GM23248 (cell line): ENCODE results near the gene EFCAB5. TPM values are rescaled to one million over a fixed set of nuclear protein-coding genes. Genes with fewer than 3 reads are reported as not detected.
"Not testable (repeated sequence)": the region's sequence is repeated elsewhere in the genome, so short reads cannot be mapped to it uniquely, and the experiment has no call there.

Source experiments
- DNase-seq: peaks from one replicate; pipeline ENCODE4 v3.0.0-alpha.2; 2015
- H2AFZ ChIP-seq: fragments of 200-600 bp; sonication (generic); 2 replicates; pipeline ENCODE4 v1.6.1; 2016; ENCODE audit warnings: antibody characterized with exemption
- H3F3A ChIP-seq: fragments of 200-600 bp; sonication (generic); 2 replicates; pipeline ENCODE4 v1.6.1; 2016; ENCODE audit warnings: mild to moderate bottlenecking, antibody characterized with exemption, mixed run types; ENCODE audit not compliant: insufficient read depth
- H3K27ac ChIP-seq: fragments of 200-600 bp; sonication (generic); 2 replicates; pipeline ENCODE4 v1.5.1; 2016; ENCODE audit warnings: mild to moderate bottlenecking
- H3K27me3 ChIP-seq: fragments of 200-600 bp; sonication (generic); replicated peaks from 2 replicates; pipeline ENCODE4 v1.6.1; 2016; ENCODE audit warnings: mild to moderate bottlenecking; ENCODE audit not compliant: insufficient read depth
- H3K36me3 ChIP-seq: fragments of 200-600 bp; sonication (generic); 2 replicates; pipeline ENCODE4 v1.6.1; 2016; ENCODE audit warnings: low read depth, mild to moderate bottlenecking
- H3K4me1 ChIP-seq: fragments of 200-600 bp; sonication (generic); 2 replicates; pipeline ENCODE4 v1.6.1; 2016; ENCODE audit warnings: mild to moderate bottlenecking; ENCODE audit not compliant: insufficient read depth
- H3K4me2 ChIP-seq: fragments of 200-600 bp; sonication (generic); one replicate; pipeline ENCODE4 v1.6.1; 2016; ENCODE audit warnings: mild to moderate bottlenecking; ENCODE audit not compliant: unreplicated experiment
- H3K4me3 ChIP-seq: fragments of 200-600 bp; sonication (generic); 2 replicates; pipeline ENCODE4 v1.5.1; 2016; ENCODE audit warnings: mild to moderate bottlenecking
- H3K79me2 ChIP-seq: fragments of 200-600 bp; sonication (generic); 2 replicates; pipeline ENCODE4 v1.6.1; 2016; ENCODE audit warnings: mild to moderate bottlenecking; ENCODE audit not compliant: insufficient read depth
- H3K9ac ChIP-seq: fragments of 200-600 bp; sonication (generic); 2 replicates; pipeline ENCODE4 v1.6.1; 2016; ENCODE audit warnings: mild to moderate bottlenecking
- H3K9me2 ChIP-seq: fragments of 200-600 bp; sonication (generic); 2 replicates; pipeline ENCODE4 v1.6.1; 2016; ENCODE audit warnings: mixed run types, mild to moderate bottlenecking, moderate library complexity; ENCODE audit not compliant: insufficient read depth
- H3K9me3 ChIP-seq: fragments of 200-600 bp; sonication (generic); one replicate; pipeline ENCODE4 v1.6.1; 2017; ENCODE audit warnings: low read depth
- H4K20me1 ChIP-seq: fragments of 200-600 bp; sonication (generic); 2 replicates; pipeline ENCODE4 v1.6.0; 2016; ENCODE audit not compliant: insufficient read depth
- EZH2 ChIP-seq: fragments of 200-600 bp; sonication (generic); IDR thresholded peaks from 2 replicates; pipeline ENCODE4 v1.6.1; 2018; ENCODE audit warnings: antibody characterized with exemption, mild to moderate bottlenecking; ENCODE audit not compliant: insufficient read depth, poor library complexity, severe bottlenecking
- EZH2phosphoT487 ChIP-seq: fragments of 200-600 bp; sonication (generic); IDR thresholded peaks from 2 replicates; pipeline ENCODE4 v1.6.1; 2018; ENCODE audit warnings: antibody characterized with exemption, moderate library complexity, mild to moderate bottlenecking, low read depth; ENCODE audit not compliant: insufficient read depth
- WGBS, 2 experiments: methylation state at CpG; one replicate each; pipeline ENCODE4 v1.1.6; 2015 to 2017; ENCODE audit warnings: low lambda C conversion rate in 2 of 2, low coverage in 1 of 2; ENCODE audit errors: missing lambda C conversion rate in 2 of 2; 5-methylcytosine and 5-hydroxymethylcytosine counted together
- in situ Hi-C: fragments of 300-500 bp; cut with MboI; formaldehyde crosslinking; loops from 2 replicates; pipeline ENCODE4 v1.15.0; 2020
- polyA plus RNA-seq: library from polyadenylated mRNA; unstranded; fragments of >200 nt; fragmentation: Nextera tagmentation; extraction: Ambion mirVana; gene quantifications from 2 replicates; pipeline ENCODE4 v1.2.1, GENCODE V29; 2016
- total RNA-seq: library from RNA; depleted of rRNA; stranded (reverse); fragments of >200 nt; shearing (Covaris generic); gene quantifications from 2 replicates; pipeline ENCODE4 v1.2.3, GENCODE V29; 2014

EFCAB5 gene
- total and polyA plus RNA-seq, 2 experiments from 2014 or later: 0.41 TPM; not detected in 1

GRCh38 chr17:29956225-29956624 lies 14.8 kb downstream of the EFCAB5 start:
- in situ Hi-C loops: no loop called here
- TF ChIP-seq EZH2phosphoT487 (no peak), EZH2 (no peak)

GRCh38 chr17:29957488-29957887 lies 16.1 kb downstream of the EFCAB5 start:
- peaks cover 14% of the 10 kb centered on the region for H3K4me1 ChIP-seq
- H3K27me3 ChIP-seq, H2AFZ ChIP-seq, H3K4me3 ChIP-seq, H3F3A ChIP-seq, H3K9me3 ChIP-seq, H3K9me2 ChIP-seq, H3K9ac ChIP-seq, H4K20me1 ChIP-seq, H3K36me3 ChIP-seq, in situ Hi-C loops, H3K79me2 ChIP-seq, H3K27ac ChIP-seq, DNase-seq, H3K4me2 ChIP-seq: not testable (repeated sequence)
- WGBS, 2 experiments: 87 to 100% methylated on average over 1 of the region's 1 CpG

More at GRCh38 chr17:29956225-29956624, 14.8 kb downstream of the EFCAB5 start:
- Histone ChIP-seq H2AFZ (no peak overlapping the region), H3K36me3 (no peaks in the 10 kb centered on the region), H3K27ac (no peak overlapping the region), H3K4me2 (no peak overlapping the region), H3K4me1 (peaks cover 14% of the 10 kb centered on the region), H3K9me2 (no peaks in the 10 kb centered on the region), H3K9me3 (no peaks in the 10 kb centered on the region), H3K9ac (no peak overlapping the region), H3K4me3 (no peak overlapping the region), H3F3A (peaks cover 10% of the 10 kb centered on the region; the same call in 1 of the 2 replicates), H4K20me1 (no peaks in the 10 kb centered on the region), H3K79me2 (no peaks in the 10 kb centered on the region), H3K27me3 (no peaks in the 10 kb centered on the region)
- no peak for DNase-seq

GRCh38 chr17:29958947-29959657 lies 17.7 kb downstream of the EFCAB5 start:
- Histone ChIP-seq H3K9me2 (no peaks in the 10 kb centered on the region), H3K4me2 (no peak overlapping the region), H3F3A (peaks cover 10% of the 10 kb centered on the region; the same call in 1 of the 2 replicates), H4K20me1 (no peaks in the 10 kb centered on the region), H3K9me3 (no peaks in the 10 kb centered on the region), H3K4me1 (peaks cover 14% of the 10 kb centered on the region), H3K79me2 (no peaks in the 10 kb centered on the region), H3K27ac (peak overlapping the region; percentile 48), H3K4me3 (no peak overlapping the region), H3K27me3 (no peaks in the 10 kb centered on the region), H3K9ac (no peak overlapping the region), H2AFZ (peak overlapping the region; percentile 37; the same call in 1 of the 2 replicates), H3K36me3 (no peaks in the 10 kb centered on the region)
- WGBS, 2 experiments: 20 to 24% methylated on average over 4 of the region's 4 CpGs
- in situ Hi-C loops: no loop called here
- DNase-seq: peak; percentile 88
- no peak for TF ChIP-seq EZH2phosphoT487
- TF ChIP-seq EZH2: no peak

GRCh38 chr17:29959658-29960337 lies 18.4 kb downstream of the EFCAB5 start:
- H3K9me2 ChIP-seq: no peaks in the 10 kb centered on the region
- H4K20me1 ChIP-seq: no peaks in the 10 kb centered on the region
- H3F3A ChIP-seq: peaks cover 10% of the 10 kb centered on the region; the same call in 1 of the 2 replicates
- peak overlapping the region; percentile 37; the same call in 1 of the 2 replicates for H2AFZ ChIP-seq
- peak overlapping the region; percentile 48 for H3K27ac ChIP-seq
- H3K27me3 ChIP-seq: no peaks in the 10 kb centered on the region
- TF ChIP-seq EZH2: no peak
- no peak for TF ChIP-seq EZH2phosphoT487
- H3K9ac ChIP-seq: no peak overlapping the region
- H3K4me1 ChIP-seq: peaks cover 14% of the 10 kb centered on the region
- in situ Hi-C loops: no loop called here
- WGBS, 2 experiments: 54 to 56% methylated on average over 4 of the region's 4 CpGs
- H3K36me3 ChIP-seq: no peaks in the 10 kb centered on the region
- H3K79me2 ChIP-seq: no peaks in the 10 kb centered on the region
- peak; percentile 53 for DNase-seq
- H3K9me3 ChIP-seq: no peaks in the 10 kb centered on the region
- H3K4me3 ChIP-seq: no peak overlapping the region
- no peak overlapping the region for H3K4me2 ChIP-seq
